Right lobe of liver (tissue), 6 donors: ENCODE data around the gene LRBA. TPM values are rescaled to one million over a fixed set of nuclear protein-coding genes. Genes with fewer than 3 reads are reported as not detected.
"Not testable (repeated sequence)": the region's sequence is repeated elsewhere in the genome, so short reads cannot be mapped to it uniquely, and the experiment has no call there.

ENCODE experiments used
- ATAC-seq, 4 donors: fragments of 200-7000 bp; cut with Tn5 transposase; one replicate each; pipeline ENCODE4 v1.9.1; 2020; ENCODE audit warnings: mild to moderate bottlenecking in 4 of 4, moderate library complexity in 4 of 4
- DNase-seq, 3 donors: peaks; one replicate each; pipeline ENCODE4 v3.0.0-alpha.2; 2020
- H3K27ac ChIP-seq, 3 donors: fragments of 200-600 bp; one replicate each; pipeline ENCODE4 v1.8.0; 2022
- H3K27me3 ChIP-seq, 2 donors: fragments of 200-600 bp; one replicate each; pipeline ENCODE4 v1.8.0; 2022
- H3K36me3 ChIP-seq, 4 donors: fragments of 200-600 bp; sonication (generic) in 1 of 4; one replicate each; pipeline versions ENCODE4 v1.5.1 to v1.8.0; 2017 to 2022; ENCODE audit warnings: control low read depth in 1 of 4
- H3K4me1 ChIP-seq, 4 donors: fragments of 200-600 bp; sonication (generic) in 1 of 4; one replicate each; pipeline versions ENCODE4 v1.5.1 to v1.8.0; 2017 to 2022; ENCODE audit warnings: control low read depth in 1 of 4
- H3K4me3 ChIP-seq, 3 donors: fragments of 200-600 bp; one replicate each; pipeline ENCODE4 v1.8.0; 2022
- H3K9me3 ChIP-seq, 4 donors: fragments of 200-600 bp; sonication (generic) in 1 of 4; one replicate each; pipeline versions ENCODE4 v1.5.1 to v1.8.0; 2017 to 2022; ENCODE audit warnings: control low read depth in 1 of 4
- POLR2A ChIP-seq: fragments of 450-650 bp; IDR thresholded peaks from one replicate; pipeline ENCODE4 v1.6.1; 2017; ENCODE audit warnings: antibody characterized with exemption, mild to moderate bottlenecking
- WGBS: methylation state at CpG from one replicate; pipeline ENCODE4 v1.1.6; 2018; ENCODE audit warnings: low coverage, low lambda C conversion rate; ENCODE audit not compliant: insufficient coverage; ENCODE audit errors: missing lambda C conversion rate; 5-methylcytosine and 5-hydroxymethylcytosine counted together
- intact Hi-C, 2 donors: fragments of 100-400 bp; cut with DNase I; formaldehyde crosslinking; loops; one replicate each; pipeline versions ENCODE4 v1.11.2 to v1.14.1; 2022
- total RNA-seq, 6 experiments: library from RNA; depleted of rRNA in 2 of 6; stranded (reverse); fragments of >200 nt in 2 of 6; fragmentation: NEBNext Ultra II Directional in 3 of 6; extraction: Animal tissue kit (Norgen Biotek cat#: 25700) in 3 of 6; gene quantifications; one replicate each; pipeline versions ENCODE4 v1.1.0 to v1.2.4, GENCODE V29; 2016 to 2023
- TF ChIP-seq, protein P1 (sequence below), 4 donors: fragments of 200-600 bp in 3 of 4; fragments of 450-650 bp in 1 of 4; IDR thresholded peaks; one replicate each; pipeline versions ENCODE4 v1.5.1 to v1.8.0; 2016 to 2022; ENCODE audit warnings: antibody characterized with exemption in 4 of 4, mild to moderate bottlenecking in 2 of 4
- donor health status: DM: no; HTN: yes; CAD: no.
- donor health status: DM: no; HTN: no; CAD: no.
- donor health status: DM: no; HTN: no; CAD: no.
- donor health status: DM: no; HTN: yes; CAD: no.
- donor health status: DM: no; HTN: yes; CAD: no.

Gene LRBA
- total RNA-seq, 6 experiments from 2014 or later: 18.9 to 48.1 (median 24.5) TPM

DNA sequence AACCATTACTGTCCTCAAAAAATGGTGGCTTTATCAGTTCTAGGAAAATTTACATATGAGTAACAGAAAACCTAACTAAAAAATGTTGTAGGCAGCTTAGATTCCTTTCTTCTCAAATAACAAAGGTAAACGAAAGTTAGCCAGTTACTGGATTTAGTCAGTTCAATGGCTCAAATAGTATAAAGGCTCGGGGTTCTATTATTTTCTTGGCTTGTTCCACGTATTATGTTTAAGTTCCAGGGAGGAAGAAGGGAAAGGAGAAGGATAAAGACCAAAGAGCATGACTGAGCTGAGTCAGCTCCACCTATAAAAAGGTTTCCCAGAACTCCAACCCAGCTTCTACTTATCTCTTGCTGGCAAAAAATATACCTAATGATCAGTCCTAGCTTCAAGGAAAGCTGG, 474.1 kb downstream of the LRBA start:
- ATAC-seq: no peak
- no peaks in the 10 kb centered on the region for H3K4me1 ChIP-seq
- H3K36me3 ChIP-seq: no peaks in the 10 kb centered on the region
- no peaks in the 10 kb centered on the region for H3K27me3 ChIP-seq
- DNase-seq: no peak
- no peaks in the 10 kb centered on the region for H3K9me3 ChIP-seq
- 78% methylated on average over 3 of the region's 3 CpGs for WGBS
- intact Hi-C loops: no loop called here
- TF ChIP-seq, protein P1, sequence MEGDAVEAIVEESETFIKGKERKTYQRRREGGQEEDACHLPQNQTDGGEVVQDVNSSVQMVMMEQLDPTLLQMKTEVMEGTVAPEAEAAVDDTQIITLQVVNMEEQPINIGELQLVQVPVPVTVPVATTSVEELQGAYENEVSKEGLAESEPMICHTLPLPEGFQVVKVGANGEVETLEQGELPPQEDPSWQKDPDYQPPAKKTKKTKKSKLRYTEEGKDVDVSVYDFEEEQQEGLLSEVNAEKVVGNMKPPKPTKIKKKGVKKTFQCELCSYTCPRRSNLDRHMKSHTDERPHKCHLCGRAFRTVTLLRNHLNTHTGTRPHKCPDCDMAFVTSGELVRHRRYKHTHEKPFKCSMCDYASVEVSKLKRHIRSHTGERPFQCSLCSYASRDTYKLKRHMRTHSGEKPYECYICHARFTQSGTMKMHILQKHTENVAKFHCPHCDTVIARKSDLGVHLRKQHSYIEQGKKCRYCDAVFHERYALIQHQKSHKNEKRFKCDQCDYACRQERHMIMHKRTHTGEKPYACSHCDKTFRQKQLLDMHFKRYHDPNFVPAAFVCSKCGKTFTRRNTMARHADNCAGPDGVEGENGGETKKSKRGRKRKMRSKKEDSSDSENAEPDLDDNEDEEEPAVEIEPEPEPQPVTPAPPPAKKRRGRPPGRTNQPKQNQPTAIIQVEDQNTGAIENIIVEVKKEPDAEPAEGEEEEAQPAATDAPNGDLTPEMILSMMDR (IDR thresholded peaks at IDR 0.05): no peak
- no peak for TF ChIP-seq POLR2A
- no peak overlapping the region for H3K27ac ChIP-seq
- H3K4me3 ChIP-seq: no peak overlapping the region

DNA sequence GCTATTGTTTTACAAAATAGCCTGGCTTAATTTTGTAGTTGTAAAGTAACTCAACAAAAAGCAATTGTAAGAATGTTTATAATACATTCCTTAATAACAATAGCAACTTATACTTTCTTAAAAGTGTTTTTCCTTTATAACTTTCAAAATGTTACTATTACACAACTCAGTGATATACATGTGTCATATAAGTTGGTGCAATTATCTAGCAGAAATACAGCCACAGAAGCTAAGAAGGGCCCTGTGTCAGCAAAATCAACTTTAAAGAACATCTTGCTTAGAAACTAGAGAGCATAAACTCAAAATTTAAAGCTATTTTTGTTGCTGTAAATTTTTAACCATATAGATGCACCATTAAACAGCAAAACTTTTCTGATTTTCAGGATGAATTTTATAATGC, 474.5 kb downstream of the LRBA start:
- intact Hi-C loops: no loop called here
- no peak for ATAC-seq
- no peak overlapping the region for H3K27ac ChIP-seq

DNA sequence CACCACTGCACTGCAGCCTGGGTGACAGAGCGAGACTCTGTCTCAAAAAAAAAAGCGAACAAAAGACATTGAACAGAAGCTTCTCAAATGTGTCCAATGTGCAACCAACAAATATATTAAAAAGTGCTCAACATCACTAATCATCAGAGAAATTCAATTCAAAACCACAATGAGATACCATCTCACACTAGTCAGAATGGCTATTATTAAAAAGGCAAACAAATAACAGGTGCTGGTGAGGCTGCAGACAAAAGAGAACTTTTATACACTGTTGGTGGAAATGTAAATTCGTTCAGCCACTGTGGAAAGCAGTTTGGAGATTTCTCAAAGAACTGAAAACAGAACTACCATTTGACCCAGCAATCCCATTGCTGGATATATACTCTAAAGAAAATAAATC, 477.2 kb downstream of the LRBA start:
- H3K9me3 ChIP-seq, H3K27ac ChIP-seq, H3K36me3 ChIP-seq, H3K4me3 ChIP-seq, DNase-seq, ATAC-seq, H3K27me3 ChIP-seq, H3K4me1 ChIP-seq, intact Hi-C loops: not testable (repeated sequence)
- 84% methylated on average over 3 of the region's 3 CpGs for WGBS

More for the DNA sequence above, 474.5 kb downstream of the LRBA start:
- Histone ChIP-seq H3K27me3 (no peaks in the 10 kb centered on the region), H3K36me3 (no peaks in the 10 kb centered on the region), H3K9me3 (no peaks in the 10 kb centered on the region), H3K4me3 (no peak overlapping the region), H3K4me1 (no peaks in the 10 kb centered on the region)
- DNase-seq: no peak
- TF ChIP-seq, protein P1 (IDR thresholded peaks at IDR 0.05): no peak
- no peak for TF ChIP-seq POLR2A

DNA sequence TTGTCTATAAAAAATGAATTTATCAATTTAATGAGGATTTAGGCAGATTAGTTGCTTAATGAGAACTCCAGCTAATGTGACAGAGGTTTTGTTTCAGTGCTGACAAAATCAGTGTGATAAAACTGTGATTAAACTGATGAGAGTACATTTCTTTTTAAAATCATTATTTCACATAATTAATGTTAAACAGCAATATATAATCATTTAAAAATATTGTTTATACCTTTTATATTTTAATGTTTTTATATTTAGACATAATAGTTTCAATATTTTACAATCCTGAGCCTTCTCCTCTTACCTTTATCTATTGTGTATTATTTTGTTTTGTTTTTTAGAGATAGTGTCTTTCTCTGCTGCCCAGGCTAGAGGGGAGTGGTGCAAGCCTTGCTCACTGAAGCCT, 480.3 kb downstream of the LRBA start:
- Histone ChIP-seq H3K4me3 (no peak overlapping the region), H3K4me1 (no peaks in the 10 kb centered on the region), H3K27ac (no peak overlapping the region), H3K9me3 (no peaks in the 10 kb centered on the region), H3K27me3 (no peaks in the 10 kb centered on the region), H3K36me3 (no peaks in the 10 kb centered on the region)
- TF ChIP-seq, protein P1 (IDR thresholded peaks at IDR 0.05): no peak
- TF ChIP-seq POLR2A: no peak
- intact Hi-C loops: no loop called here
- no peak for ATAC-seq
- no peak for DNase-seq

DNA sequence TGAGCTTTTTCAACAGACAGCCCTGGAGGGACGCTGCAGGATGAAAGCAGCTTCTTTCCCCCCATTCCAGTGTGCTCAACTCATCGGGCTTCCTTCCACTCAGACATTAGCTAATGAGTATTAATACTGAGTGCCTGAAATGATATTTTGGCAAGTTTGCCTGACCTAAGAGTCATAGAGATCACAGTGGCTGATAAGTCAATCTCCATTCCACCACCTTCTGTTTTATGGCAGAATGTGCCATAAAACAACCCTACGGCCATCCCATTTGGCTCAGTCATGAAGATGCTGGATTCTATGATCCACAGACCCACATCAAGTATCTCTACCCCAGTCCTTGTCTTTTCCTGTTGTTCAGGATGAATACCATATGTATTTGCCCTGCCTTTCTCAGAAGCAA, 481.4 kb downstream of the LRBA start:
- Histone ChIP-seq H3K9me3 (no peaks in the 10 kb centered on the region), H3K4me1 (no peaks in the 10 kb centered on the region), H3K36me3 (no peaks in the 10 kb centered on the region), H3K4me3 (no peak overlapping the region), H3K27me3 (no peaks in the 10 kb centered on the region), H3K27ac (no peak overlapping the region)
- intact Hi-C loops: no loop called here
- DNase-seq (no peak), ATAC-seq (no peak)
- WGBS: 100% methylated on average over 1 of the region's 3 CpGs
- TF ChIP-seq, protein P1 (IDR thresholded peaks at IDR 0.05): no peak
- no peak for TF ChIP-seq POLR2A
